DMS53 treated with DMSO at 0.1 percent for 48 hours (cell line): ENCODE results near the gene SPHK2.

Experiments used
- DNase-seq: peaks from one replicate; lab custom pipeline; 2025; ENCODE audit not compliant: unreplicated experiment; lab: John Stamatoyannopoulos, UW

SPHK2 gene

GRCh38 chr19:48635966-48636858 is 16.9 kb downstream of the SPHK2 start:
- no peak for DNase-seq

- DNase-seq = peak; percentile 63
These were observed 17.6 kb downstream of the SPHK2 start, which contains the start of gene DBP for GRCh38 chr19:48636859-48637448. TSS of gene DBP (minus strand) at chr19:48637379. CDS start at chr19:48636994, 385 bp downstream.

DNA sequence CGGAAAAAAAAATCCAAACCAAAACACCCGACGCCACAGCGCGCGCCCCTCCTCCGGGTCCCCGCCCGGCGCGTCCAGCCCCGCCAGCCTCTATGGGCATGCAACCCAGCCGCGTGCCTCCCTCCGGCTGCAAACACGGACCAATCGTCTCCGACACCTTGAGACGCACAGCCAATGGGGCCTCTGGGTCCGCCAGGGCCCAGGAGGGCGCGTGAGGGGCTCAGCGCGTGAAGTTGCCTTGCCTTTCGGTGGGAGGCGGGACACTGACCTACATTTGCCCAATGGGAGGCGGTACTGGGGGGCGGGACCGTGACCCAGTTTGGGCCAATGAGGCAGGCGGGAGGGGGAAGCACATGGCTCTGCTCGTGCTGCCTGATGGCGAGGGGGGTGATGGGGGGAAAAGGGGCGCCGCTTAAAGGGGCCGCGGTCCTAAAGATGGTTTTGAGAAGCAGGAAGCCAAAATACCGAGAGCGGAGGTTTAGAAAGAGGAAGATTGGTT is 18.2 kb downstream of the SPHK2 start:
- peak; percentile 95 for DNase-seq

- DNase-seq = peak; percentile 80
These were observed 18.9 kb downstream of the SPHK2 start for GRCh38 chr19:48637948-48638830.

DNA sequence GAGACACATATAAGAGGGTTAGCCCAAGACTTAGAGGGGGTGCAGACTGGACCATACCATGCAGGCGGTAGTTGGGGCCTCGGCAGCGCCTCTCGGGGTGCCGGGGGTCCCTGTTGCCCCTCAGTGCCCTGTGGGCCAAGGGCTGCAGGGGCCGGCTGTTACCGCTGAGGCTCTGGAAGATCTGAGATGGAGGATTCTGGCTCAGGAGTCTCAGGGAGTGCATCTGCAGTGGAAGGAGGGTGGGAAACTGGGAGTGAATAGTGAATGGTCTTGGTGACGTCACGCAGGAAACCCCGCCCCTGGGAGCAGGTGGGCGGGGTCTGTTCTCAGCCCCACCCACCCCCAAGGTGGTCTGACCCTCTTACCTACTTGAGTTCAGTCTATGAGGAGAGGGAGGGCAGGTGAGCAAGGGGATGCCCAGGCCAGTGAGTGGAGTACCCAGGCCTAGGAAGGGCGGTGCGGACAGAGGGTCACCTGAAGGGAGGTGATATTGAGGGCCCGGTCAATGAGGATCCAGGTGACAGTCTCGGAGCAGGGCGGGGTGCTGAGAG is 19.6 kb downstream of the SPHK2 start:
- DNase-seq = no peak

- no peak for DNase-seq
These were observed 20.4 kb downstream of the SPHK2 start for GRCh38 chr19:48639483-48640375.

DNA sequence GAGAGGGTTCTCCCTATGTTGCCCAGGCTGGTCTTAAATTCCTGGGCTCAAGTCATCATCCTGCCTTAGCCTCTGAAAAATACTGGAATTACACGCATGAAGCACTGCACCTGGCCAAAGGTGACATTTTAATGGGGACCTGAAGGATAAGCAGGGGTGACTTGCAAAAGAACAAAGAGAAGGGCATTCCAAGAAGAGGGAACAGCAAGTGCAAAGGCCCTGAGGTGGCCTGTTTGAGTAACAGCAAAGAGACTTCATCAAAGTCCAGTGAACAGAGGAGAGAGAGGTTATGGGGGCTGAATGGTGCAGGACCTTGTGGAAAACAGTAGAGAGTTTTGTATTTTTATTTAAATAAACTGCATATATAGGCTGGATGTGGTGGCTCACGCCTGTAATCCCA is 22.5 kb downstream of the SPHK2 start:
- no peak for DNase-seq

GRCh38 chr19:48642862-48643261 is 23.6 kb downstream of the SPHK2 start:
- DNase-seq = no peak

DNA sequence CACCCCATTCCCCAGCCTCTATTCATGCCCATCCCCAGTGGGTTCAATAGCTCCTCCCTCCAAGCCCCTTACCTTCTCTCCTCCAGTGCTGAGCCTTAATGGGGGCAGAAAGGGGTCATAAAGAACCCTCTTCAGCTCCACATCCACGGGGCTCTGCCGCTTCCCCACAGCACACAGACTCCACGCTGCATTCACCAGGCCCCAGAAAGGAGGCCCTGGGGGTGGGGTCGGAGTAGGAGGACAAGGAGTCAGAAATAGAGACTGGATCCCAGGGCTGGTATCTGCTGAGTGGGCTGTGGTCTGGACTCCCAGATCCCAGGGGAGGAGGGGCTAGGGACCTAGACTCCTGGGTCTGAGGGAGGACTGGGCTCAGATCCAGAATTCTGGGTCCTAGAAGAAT is 25.0 kb downstream of the SPHK2 start:
- DNase-seq = no peak

GRCh38 chr19:48644839-48645619 is 25.7 kb downstream of the SPHK2 start:
- peak; percentile 61 for DNase-seq

GRCh38 chr19:48645620-48646000 is 26.3 kb downstream of the SPHK2 start:
- DNase-seq = peak; percentile 63

GRCh38 chr19:48646001-48646721 is 26.9 kb downstream of the SPHK2 start, which contains the start of gene CA11:
TSS of gene CA11 (minus strand) at chr19:48646187. CDS start at chr19:48645632, 555 bp downstream.
- peak; percentile 81 for DNase-seq

- DNase-seq = no peak
These were observed 27.5 kb downstream of the SPHK2 start for GRCh38 chr19:48646722-48647216.

GRCh38 chr19:48648134-48648533 is 28.8 kb downstream of the SPHK2 start:
- DNase-seq = no peak

DNA sequence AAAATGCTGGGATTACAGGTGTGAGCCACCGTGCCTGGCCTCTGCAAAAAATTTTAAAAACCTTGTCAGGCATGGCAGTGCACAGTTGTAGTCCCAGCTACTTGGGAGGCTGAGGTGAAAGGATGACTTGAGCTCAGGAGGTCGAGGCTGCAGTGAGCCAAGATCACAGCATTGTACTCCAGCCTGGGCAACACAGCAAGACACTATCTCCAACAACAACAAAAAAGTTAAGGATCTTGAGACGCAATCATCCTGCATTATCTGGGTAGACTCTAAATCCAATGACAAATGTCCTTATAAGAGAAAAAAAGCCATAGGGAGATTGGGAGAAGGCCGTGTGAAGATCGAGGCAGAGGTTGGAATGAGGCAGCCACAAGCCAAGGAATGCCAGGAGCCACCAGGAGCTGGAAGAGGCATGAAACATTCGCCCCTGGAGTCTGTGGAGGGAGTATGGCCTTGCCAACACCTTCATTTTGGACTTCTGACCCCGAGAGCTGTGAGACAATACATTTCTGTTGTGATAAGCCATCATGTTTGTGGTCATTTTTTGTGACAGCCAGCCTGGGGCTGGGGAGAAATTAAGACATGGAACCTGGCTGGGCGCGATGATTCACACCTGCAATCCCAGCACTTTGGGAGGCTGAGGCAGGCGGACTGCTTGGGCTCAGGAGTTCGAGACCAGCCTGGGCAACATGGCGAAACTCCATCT is 31.8 kb downstream of the SPHK2 start:
- DNase-seq = no peak

- DNase-seq = no peak
These were observed 32.4 kb downstream of the SPHK2 start for GRCh38 chr19:48651683-48652048.

DNA sequence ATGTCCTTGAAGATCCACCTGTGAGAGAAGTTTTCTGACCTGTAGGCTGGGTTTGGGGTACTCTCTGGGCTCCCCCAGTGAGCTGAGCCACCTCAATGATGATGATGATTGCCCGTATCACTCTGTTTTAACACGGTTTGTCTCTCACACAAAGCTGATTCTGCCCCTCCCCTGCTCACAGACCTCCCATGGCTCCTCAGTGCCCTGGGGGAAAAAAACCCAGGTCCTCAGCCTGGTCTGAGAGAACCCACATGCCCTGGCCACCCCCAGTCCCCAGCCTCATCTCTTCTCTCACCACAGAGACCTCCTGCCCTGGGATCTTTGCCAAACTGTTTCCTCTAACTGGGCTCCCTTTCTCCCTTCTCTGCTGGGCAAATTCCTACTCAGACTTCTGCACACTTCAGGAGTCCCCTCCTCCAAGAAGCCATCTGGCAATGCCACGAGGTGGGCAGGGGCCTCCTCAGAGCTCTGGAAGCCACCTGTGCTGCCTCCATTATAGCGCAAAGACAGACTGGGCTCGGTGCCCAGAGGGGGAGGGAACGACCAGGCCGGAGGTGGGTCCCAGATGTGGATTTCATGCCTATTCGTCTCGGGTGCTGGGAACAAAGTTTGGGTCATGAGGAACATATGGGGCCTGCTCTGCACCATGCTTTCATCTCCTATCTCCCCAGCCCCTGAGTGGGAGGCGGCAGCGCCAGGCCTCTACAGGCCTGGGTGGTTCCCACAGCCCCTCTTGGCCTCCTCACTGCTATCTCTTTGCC is 35.2 kb downstream of the SPHK2 start:
- DNase-seq = no peak
